GM18858 (cell line): ENCODE results near the gene TBC1D14.
"Not testable (repeated sequence)": the region's sequence is repeated elsewhere in the genome, so short reads cannot be mapped to it uniquely, and the experiment has no call there.

Experiments used
- ATAC-seq: cut with Tn5 transposase; IDR thresholded peaks from one replicate; pipeline ENCODE4 v1.9.1; 2021; ENCODE audit not compliant: unreplicated experiment

Gene TBC1D14

DNA sequence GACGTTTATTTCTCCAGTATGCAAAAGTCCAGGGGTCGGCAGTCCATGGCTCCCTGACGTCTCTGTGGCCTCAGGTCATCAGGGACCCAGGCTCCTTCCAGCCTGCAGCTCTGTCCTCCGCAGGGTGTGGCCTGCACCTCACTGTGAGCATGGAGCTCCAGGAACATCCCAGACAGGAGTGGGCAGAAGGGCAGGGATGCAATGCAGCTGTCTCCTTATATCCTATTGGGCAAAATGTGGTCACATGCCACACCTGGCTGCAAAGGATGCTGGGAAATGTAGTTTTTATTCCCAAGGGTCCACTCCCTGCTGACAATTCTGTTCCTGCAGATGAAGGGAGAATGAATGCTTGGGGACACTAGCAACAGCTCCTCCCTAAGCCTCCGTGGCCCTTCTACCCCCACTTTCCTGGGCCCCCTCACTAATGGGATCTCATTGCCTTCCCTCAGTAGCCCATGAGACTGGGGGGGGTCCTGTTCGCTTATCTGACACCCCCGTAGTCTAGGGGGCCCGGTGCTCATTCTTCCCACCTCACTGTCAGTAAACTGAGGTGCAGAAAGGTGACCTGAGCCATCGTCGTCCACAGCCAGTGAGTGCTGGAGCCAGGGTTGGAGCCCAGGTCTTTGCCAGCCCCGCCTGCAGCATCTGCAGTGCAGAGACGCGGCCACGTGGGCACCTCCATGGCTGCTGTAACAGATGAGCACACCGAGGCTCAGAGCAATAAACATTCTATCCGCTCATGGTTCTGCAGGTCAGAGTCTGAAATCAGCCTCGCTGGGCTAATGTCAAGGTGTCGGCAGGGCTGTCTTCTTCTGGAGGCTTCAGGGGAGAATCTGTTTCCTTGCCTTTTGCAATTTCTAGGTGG is 164.1 kb downstream of the TBC1D14 start:
- ATAC-seq = no peak

DNA sequence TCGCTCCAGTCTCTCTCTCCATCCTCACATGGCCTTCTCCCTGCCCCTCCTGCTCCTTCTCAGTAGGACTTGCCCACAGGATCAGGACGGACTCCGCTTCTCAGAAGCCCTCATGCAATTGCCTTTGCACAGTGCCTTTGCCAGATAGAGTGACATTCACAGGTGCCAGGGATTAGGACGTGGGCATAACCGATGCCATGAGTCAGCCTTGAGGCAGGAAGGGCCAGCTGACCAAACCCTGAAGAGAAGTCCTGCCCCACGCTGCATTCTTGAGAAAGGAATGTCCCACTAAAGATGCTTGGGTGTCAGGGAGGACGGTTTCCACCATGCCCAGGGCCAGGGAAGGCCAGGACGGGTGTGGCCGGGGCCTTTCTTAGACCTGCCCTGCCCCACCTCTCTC is 164.8 kb downstream of the TBC1D14 start:
- no peak for ATAC-seq

DNA sequence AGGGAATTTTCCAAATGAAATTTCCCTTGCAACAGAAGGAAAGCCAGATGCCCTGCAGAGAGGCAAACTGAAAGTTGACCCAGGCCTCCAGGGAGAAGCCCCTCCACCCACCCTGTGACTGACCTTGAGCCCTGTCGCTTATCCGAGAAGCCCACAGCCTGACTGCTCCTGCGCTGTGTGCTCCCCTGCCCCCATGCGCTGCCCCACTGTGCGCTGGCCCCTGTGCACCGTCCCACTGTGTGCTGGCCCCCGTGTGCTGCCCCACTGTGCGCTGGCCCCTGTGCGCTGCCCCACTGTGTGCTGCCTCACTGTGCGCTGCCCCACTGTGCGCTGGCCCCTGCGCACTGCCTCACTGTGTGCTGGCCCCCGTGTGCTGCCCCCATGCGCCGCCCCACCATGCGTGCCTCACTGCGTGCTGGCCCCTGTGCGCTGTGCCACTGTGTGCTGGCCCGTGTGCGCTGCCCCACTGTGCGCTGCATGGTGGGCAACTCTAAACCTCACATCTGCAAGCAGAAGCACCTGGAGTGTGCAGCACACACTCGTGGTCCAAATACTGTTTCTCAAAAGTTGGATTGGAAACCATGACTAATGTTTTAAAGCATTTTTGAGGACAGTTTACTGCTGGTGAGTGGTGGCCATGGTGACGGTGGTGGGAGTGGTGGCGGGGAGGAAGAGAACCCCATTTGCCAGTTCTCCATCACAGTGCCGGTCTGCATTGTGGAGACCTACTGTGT is 166.5 kb downstream of the TBC1D14 start:
- ATAC-seq = no peak

DNA sequence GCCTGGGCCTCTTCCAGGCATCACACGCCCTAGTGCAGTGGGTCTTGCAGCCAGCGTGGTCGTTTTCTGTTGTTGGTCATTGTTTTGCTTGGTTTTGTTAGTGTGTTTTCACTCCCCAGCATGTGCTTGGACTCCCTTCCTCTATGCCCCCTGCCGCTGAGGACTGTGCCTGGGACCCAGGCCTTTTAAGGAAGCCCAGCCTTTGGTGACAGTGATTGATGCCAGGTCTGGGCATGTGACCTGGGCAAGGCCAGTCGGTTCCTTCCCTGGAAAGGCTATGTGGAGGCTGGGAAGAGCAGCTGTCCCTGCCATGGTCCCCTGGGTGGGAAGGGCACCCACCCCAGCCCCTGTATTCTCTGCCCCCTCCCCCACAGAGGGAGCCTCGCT is 167.1 kb downstream of the TBC1D14 start:
- ATAC-seq = no peak

DNA sequence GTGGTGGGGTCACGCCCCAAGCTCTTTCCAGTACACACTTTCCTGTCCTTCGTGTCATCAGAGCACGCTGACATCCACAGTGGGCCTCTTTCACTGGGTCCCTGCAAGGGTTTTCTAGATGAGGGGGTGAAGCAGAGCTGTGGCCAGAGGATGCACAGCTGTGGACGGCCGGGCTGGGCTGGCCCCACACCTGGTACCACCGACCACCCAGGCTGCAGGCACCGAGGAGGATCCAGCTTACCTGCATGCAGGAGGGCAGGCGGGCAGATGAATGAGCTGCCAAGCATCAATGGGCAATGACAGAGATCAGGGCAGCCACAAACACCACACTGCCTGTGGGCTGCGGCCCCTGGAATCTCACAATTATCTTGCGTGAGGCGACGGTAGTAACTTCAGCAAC is 167.7 kb downstream of the TBC1D14 start:
- ATAC-seq = no peak

DNA sequence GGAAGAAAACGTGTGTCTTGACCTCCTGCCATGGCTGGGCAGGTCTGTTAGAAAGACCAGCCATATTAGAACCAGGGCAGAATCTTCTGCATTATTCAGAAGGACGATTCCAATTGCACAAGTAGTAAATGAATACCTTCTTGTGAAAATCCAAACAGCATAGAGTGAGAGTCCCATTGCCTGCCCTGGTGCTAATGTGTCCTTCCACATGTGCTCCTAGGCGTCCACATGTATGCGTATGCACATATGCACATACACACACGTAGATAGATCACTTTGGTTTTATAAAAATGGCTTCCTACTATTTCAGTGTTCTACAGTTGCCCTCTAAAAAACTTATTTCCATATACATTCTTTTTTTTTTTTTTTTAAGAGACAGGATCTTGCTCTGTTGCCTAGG is 168.4 kb downstream of the TBC1D14 start:
- no peak for ATAC-seq

DNA sequence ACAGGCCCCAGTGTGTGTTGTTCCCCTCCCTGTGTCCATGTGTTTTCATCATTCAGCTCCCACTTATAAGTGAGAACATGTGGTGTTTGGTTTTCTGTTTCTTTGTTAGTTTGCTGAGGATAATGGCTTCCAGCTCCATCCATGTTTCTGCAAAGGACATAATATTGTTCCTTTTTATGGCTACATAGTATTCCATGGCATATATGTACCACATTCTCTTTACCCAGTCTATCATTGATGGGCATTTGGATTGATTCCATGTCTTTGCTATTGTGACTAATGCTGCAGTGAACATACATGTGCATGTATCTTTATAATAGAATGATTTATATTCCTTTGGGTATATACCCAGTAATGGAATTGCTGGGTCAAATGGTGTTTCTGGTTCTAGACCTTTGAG is 169.9 kb downstream of the TBC1D14 start:
- ATAC-seq = not testable (repeated sequence)

DNA sequence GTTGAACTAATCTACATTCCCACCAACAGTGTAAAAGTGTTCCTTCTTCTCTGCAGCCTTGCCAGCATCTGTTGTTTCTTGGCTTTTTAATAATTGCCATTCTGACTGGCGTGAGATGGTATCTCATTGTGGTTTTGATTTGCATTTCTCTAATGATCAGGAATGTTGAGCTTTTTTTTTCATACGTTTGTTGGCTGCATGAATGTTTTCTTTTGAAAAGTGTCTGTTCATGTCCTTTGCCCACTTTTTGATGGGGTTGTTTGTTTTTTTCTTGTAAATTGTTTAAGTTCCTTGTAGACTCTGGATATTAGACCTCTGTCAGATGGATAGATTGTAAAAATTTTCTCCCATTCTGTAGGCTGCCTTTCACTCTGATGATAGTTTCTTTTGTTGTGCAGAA is 170.3 kb downstream of the TBC1D14 start:
- not testable (repeated sequence) for ATAC-seq
